SU-DHL-6 (cell line): Measurements from ENCODE around the gene ZNF324.

ENCODE experiments used
- EZH2phosphoT487 ChIP-seq: fragments of 200-600 bp; sonication (generic), shearing (Covaris generic); conservative IDR thresholded peaks from 2 replicates; pipeline ENCODE4 v1.6.1; 2018; ENCODE audit warnings: mild to moderate bottlenecking, antibody characterized with exemption, low read length, moderate library complexity, mixed read lengths
- TF ChIP-seq, protein P1 (sequence below): fragments of 200-600 bp; sonication (generic); IDR thresholded peaks from one replicate; pipeline ENCODE4 v1.5.1; 2017; ENCODE audit warnings: antibody characterized with exemption, mild to moderate bottlenecking, low read length, moderate library complexity; ENCODE audit not compliant: insufficient read depth, poor library complexity, severe bottlenecking

DNA sequence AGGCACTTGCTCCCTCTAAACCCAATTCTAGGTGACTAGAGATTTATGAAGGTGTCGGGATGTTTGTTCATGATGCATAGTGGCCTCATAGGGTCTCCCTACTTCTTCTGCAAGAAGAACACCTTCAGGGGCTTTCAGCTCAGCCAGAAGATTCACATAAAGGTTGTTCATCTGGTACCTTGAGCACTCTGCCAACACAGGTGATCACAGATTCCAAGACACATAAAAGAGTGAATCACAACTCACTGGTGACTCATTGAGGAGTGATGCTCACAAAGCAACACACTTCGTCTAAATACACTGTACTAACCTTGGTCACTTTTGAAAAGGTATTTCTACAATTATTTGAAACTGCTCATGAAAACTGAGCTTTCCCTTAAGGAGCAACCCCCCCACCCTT is 6.8 kb upstream of the ZNF324 start:
- TF ChIP-seq, protein P1, sequence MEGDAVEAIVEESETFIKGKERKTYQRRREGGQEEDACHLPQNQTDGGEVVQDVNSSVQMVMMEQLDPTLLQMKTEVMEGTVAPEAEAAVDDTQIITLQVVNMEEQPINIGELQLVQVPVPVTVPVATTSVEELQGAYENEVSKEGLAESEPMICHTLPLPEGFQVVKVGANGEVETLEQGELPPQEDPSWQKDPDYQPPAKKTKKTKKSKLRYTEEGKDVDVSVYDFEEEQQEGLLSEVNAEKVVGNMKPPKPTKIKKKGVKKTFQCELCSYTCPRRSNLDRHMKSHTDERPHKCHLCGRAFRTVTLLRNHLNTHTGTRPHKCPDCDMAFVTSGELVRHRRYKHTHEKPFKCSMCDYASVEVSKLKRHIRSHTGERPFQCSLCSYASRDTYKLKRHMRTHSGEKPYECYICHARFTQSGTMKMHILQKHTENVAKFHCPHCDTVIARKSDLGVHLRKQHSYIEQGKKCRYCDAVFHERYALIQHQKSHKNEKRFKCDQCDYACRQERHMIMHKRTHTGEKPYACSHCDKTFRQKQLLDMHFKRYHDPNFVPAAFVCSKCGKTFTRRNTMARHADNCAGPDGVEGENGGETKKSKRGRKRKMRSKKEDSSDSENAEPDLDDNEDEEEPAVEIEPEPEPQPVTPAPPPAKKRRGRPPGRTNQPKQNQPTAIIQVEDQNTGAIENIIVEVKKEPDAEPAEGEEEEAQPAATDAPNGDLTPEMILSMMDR: no peak
- no peak for TF ChIP-seq EZH2phosphoT487
